Loucy (cell line): Measurements from ENCODE around the gene CATSPER1.
A peak's percentile ranks its signal among the peaks of the same experiment; 100 is the strongest.
"Not testable (repeated sequence)": the region's sequence is repeated elsewhere in the genome, so short reads cannot be mapped to it uniquely, and the experiment has no call there.

Source experiments
- H2AFZ ChIP-seq: fragments of 200-600 bp; sonication (generic); 2 replicates; pipeline ENCODE4 v1.6.0; 2016; ENCODE audit warnings: antibody characterized with exemption, mild to moderate bottlenecking, low read length, moderate library complexity
- H3F3A ChIP-seq: fragments of 200-600 bp; 2 replicates; pipeline ENCODE4 v1.6.0; 2016; ENCODE audit warnings: antibody characterized with exemption, low read depth, mild to moderate bottlenecking
- H3K27me3 ChIP-seq: fragments of 200-600 bp; sonication (generic); 2 replicates; pipeline ENCODE4 v1.6.1; 2014; ENCODE audit warnings: low read length, mild to moderate bottlenecking; ENCODE audit not compliant: insufficient read depth, poor library complexity, severe bottlenecking
- H3K36me3 ChIP-seq: fragments of 200-600 bp; sonication (generic); 2 replicates; pipeline ENCODE4 v1.6.1; 2016; ENCODE audit warnings: low read length; ENCODE audit not compliant: insufficient read depth
- H3K4me1 ChIP-seq: fragments of 200-600 bp; sonication (generic); 2 replicates; pipeline ENCODE4 v1.5.1; 2014; ENCODE audit warnings: low read length, mild to moderate bottlenecking; ENCODE audit not compliant: insufficient read depth, poor library complexity, severe bottlenecking
- H3K4me2 ChIP-seq: fragments of 200-600 bp; sonication (generic); 2 replicates; pipeline ENCODE4 v1.6.0; 2014; ENCODE audit warnings: antibody characterized with exemption, low read length, low read depth, mild to moderate bottlenecking; ENCODE audit not compliant: poor library complexity, severe bottlenecking
- H3K4me3 ChIP-seq: fragments of 200-600 bp; sonication (generic); 2 replicates; pipeline ENCODE4 v1.5.1; 2014; ENCODE audit warnings: low read length, mild to moderate bottlenecking, mixed read lengths; ENCODE audit not compliant: poor library complexity, severe bottlenecking
- H3K79me2 ChIP-seq: fragments of 200-600 bp; sonication (generic); 2 replicates; pipeline ENCODE4 v1.6.1; 2014; ENCODE audit warnings: low read length; ENCODE audit not compliant: insufficient read depth
- H3K9ac ChIP-seq: fragments of 200-600 bp; sonication (generic); 2 replicates; pipeline ENCODE4 v1.6.0; 2014; ENCODE audit warnings: mild to moderate bottlenecking, low read depth, low read length, moderate library complexity; ENCODE audit not compliant: poor library complexity, severe bottlenecking
- H3K9me2 ChIP-seq: fragments of 200-600 bp; sonication (generic); replicated peaks from 2 replicates; pipeline ENCODE4 v1.6.1; 2016; ENCODE audit warnings: low read depth, low read length, mixed read lengths
- H3K9me3 ChIP-seq: fragments of 200-600 bp; sonication (generic); 2 replicates; pipeline ENCODE4 v1.6.1; 2014; ENCODE audit warnings: mild to moderate bottlenecking, antibody characterized with exemption, low read length, low read depth; ENCODE audit not compliant: insufficient read depth
- H4K20me1 ChIP-seq: fragments of 200-600 bp; sonication (generic); 2 replicates; pipeline ENCODE4 v1.6.0; 2014; ENCODE audit warnings: antibody characterized with exemption, low read length, mild to moderate bottlenecking; ENCODE audit not compliant: insufficient read depth, poor library complexity, severe bottlenecking
- CTCF ChIP-seq: fragments of 200-600 bp; sonication (generic); conservative IDR thresholded peaks from 2 replicates; pipeline ENCODE4 v1.5.1; 2014; ENCODE audit warnings: mild to moderate bottlenecking, antibody characterized with exemption, low read length
- EZH2phosphoT487 ChIP-seq: fragments of 200-600 bp; IDR thresholded peaks from 2 replicates; pipeline ENCODE4 v1.6.1; 2018; ENCODE audit warnings: antibody characterized with exemption, mild to moderate bottlenecking, moderate library complexity, borderline replicate concordance

The CATSPER1 gene

GRCh38 chr11:66035653-66036333 lies 9.5 kb upstream of the CATSPER1 start:
- Histone ChIP-seq H3K36me3 (no peaks in the 10 kb centered on the region), H2AFZ (no peak overlapping the region), H3K9ac (no peak overlapping the region), H3K9me2 (no peaks in the 10 kb centered on the region), H3K9me3 (no peaks in the 10 kb centered on the region), H3K4me2 (no peak overlapping the region), H3K79me2 (no peaks in the 10 kb centered on the region), H3K27me3 (no peaks in the 10 kb centered on the region), H3F3A (no peaks in the 10 kb centered on the region), H4K20me1 (no peaks in the 10 kb centered on the region), H3K4me3 (no peak overlapping the region), H3K4me1 (no peaks in the 10 kb centered on the region)
- TF ChIP-seq EZH2phosphoT487 = no peak
- no peak for TF ChIP-seq CTCF

- H3K4me1 ChIP-seq = no peaks in the 10 kb centered on the region
- H4K20me1 ChIP-seq = no peaks in the 10 kb centered on the region
- TF ChIP-seq CTCF = no peak
- TF ChIP-seq EZH2phosphoT487 = no peak
- H3K27me3 ChIP-seq = no peaks in the 10 kb centered on the region
- no peak overlapping the region for H2AFZ ChIP-seq
- no peaks in the 10 kb centered on the region for H3K79me2 ChIP-seq
- no peaks in the 10 kb centered on the region for H3K9me3 ChIP-seq
- H3K9me2 ChIP-seq = no peaks in the 10 kb centered on the region
- no peak overlapping the region for H3K4me2 ChIP-seq
- no peaks in the 10 kb centered on the region for H3K36me3 ChIP-seq
- no peak overlapping the region for H3K4me3 ChIP-seq
- no peak overlapping the region for H3K9ac ChIP-seq
- H3F3A ChIP-seq = no peaks in the 10 kb centered on the region
Measured at GRCh38 chr11:66032957-66033735, 6.9 kb upstream of the CATSPER1 start.

- H3K4me1 ChIP-seq = peaks cover 20% of the 10 kb centered on the region
- peak overlapping the region; percentile 96; the same call in 1 of the 2 replicates for H2AFZ ChIP-seq
- not testable (repeated sequence) for H3K4me3 ChIP-seq, H4K20me1 ChIP-seq, H3K27me3 ChIP-seq, H3K79me2 ChIP-seq, H3F3A ChIP-seq, H3K9me2 ChIP-seq, H3K36me3 ChIP-seq, H3K9me3 ChIP-seq, H3K9ac ChIP-seq, H3K4me2 ChIP-seq
Measured at GRCh38 chr11:66023186-66023440, 3.2 kb downstream of the CATSPER1 start.
